PC-3 (cell line): ENCODE results near the gene GSDME. TPM values are rescaled to one million over a fixed set of nuclear protein-coding genes. Genes with fewer than 3 reads are reported as not detected.

Source experiments
- ATAC-seq: fragments of 200-7000 bp; cut with Tn5 transposase; 2 replicates; pipeline ENCODE4 v1.9.1; 2020; ENCODE audit warnings: mild to moderate bottlenecking, moderate library complexity
- BruUV-seq: library from RNA; stranded (reverse); fragments of 400-500 nt; replicated peaks from 2 replicates; lab custom pipeline; 2021; lab: Mats Ljungman, UMichigan
- CTCF ChIA-PET: fragments of 300-600 bp; sonication (Branson Sonifier 250); formaldehyde crosslinking; loops from one replicate; lab custom pipeline; 2022; ENCODE audit warnings: antibody characterized with exemption; lab: Charles Lee
- POLR2A ChIA-PET: fragments of 300-600 bp; sonication (Branson Sonifier 250); formaldehyde crosslinking; loops from one replicate; lab custom pipeline; 2022; ENCODE audit warnings: antibody characterized with exemption; ENCODE audit not compliant: unreplicated experiment; lab: Charles Lee
- DNase-seq: peaks from one replicate; pipeline ENCODE4 v3.0.0-alpha.2; 2015
- H2AFZ ChIP-seq: fragments of 300-600 bp; sonication (generic); 2 replicates; pipeline ENCODE4 v1.6.0; 2016; ENCODE audit warnings: antibody characterized with exemption, low read length
- H3F3A ChIP-seq: fragments of 300-600 bp; sonication (generic); one replicate; pipeline ENCODE4 v1.6.0; 2017; ENCODE audit warnings: antibody characterized with exemption, low read length, control low read depth, mild to moderate bottlenecking; ENCODE audit not compliant: unreplicated experiment
- H3K27ac ChIP-seq: fragments of 300-600 bp; sonication (generic); 2 replicates; pipeline ENCODE4 v1.5.1; 2016; ENCODE audit warnings: mild to moderate bottlenecking, low read length
- H3K27me3 ChIP-seq: fragments of 300-600 bp; sonication (generic); 2 replicates; pipeline ENCODE4 v1.6.1; 2016; ENCODE audit warnings: low read length, mixed read lengths
- H3K36me3 ChIP-seq: fragments of 300-600 bp; sonication (generic); 2 replicates; pipeline ENCODE4 v1.6.1; 2016; ENCODE audit warnings: low read depth, mixed run types, low read length, mixed read lengths
- H3K4me1 ChIP-seq: fragments of 300-600 bp; sonication (generic); 2 replicates; pipeline ENCODE4 v1.5.1; 2016; ENCODE audit warnings: low read length; ENCODE audit not compliant: insufficient read depth
- H3K4me2 ChIP-seq: fragments of 300-600 bp; sonication (generic); 2 replicates; pipeline ENCODE4 v1.6.0; 2016; ENCODE audit warnings: low read length
- H3K4me3 ChIP-seq: fragments of 300-600 bp; sonication (generic); 2 replicates; pipeline ENCODE4 v1.5.1; 2016; ENCODE audit warnings: mild to moderate bottlenecking, low read length, mixed read lengths
- H3K79me2 ChIP-seq: fragments of 300-600 bp; sonication (generic); 2 replicates; pipeline ENCODE4 v1.6.1; 2017; ENCODE audit warnings: low read length, mixed read lengths
- H3K9ac ChIP-seq: fragments of 300-600 bp; sonication (generic); 2 replicates; pipeline ENCODE4 v1.6.0; 2016; ENCODE audit warnings: mild to moderate bottlenecking, low read length
- H3K9me2 ChIP-seq: fragments of 300-600 bp; sonication (generic); replicated peaks from 2 replicates; pipeline ENCODE4 v1.6.1; 2016; ENCODE audit warnings: mixed run types, low read length, mixed read lengths
- H3K9me3 ChIP-seq: fragments of 300-600 bp; sonication (generic); 2 replicates; pipeline ENCODE4 v1.6.1; 2016; ENCODE audit warnings: low read length, mixed read lengths
- H4K20me1 ChIP-seq: fragments of 300-600 bp; sonication (generic); 2 replicates; pipeline ENCODE4 v1.6.1; 2016; ENCODE audit warnings: low read length, mixed read lengths
- CTCF ChIP-seq: fragments of 300-600 bp; sonication (generic); conservative IDR thresholded peaks from 2 replicates; pipeline ENCODE4 v1.5.1; 2017; ENCODE audit warnings: antibody characterized with exemption, low read depth, mild to moderate bottlenecking, low read length
- EZH2 ChIP-seq: fragments of 300-600 bp; sonication (generic); IDR thresholded peaks from one replicate; pipeline ENCODE4 v1.6.1; 2017; ENCODE audit warnings: antibody characterized with exemption, mild to moderate bottlenecking, low read length; ENCODE audit not compliant: unreplicated experiment
- EZH2phosphoT487 ChIP-seq: fragments of 300-600 bp; sonication (generic); IDR thresholded peaks from 2 replicates; pipeline ENCODE4 v1.6.1; 2018; ENCODE audit warnings: mild to moderate bottlenecking, antibody characterized with exemption, low read length, borderline replicate concordance
- intact Hi-C: fragments of 100-400 bp; cut with micrococcal nuclease; formaldehyde crosslinking; loops from 2 replicates; pipeline ENCODE4 v1.9.0; 2023
- total RNA-seq: library from RNA; depleted of rRNA; stranded (reverse); fragments of >200 nt; gene quantifications from 2 replicates; pipeline ENCODE4 v1.2.3, GENCODE V29; 2014

The GSDME gene
- total RNA-seq, 1 experiment from 2014 or later = 12.0 TPM

- Histone ChIP-seq H3F3A (no peaks in the 10 kb centered on the region), H3K9ac (peak overlapping the region; percentile 35; the same call in 1 of the 2 replicates), H3K36me3 (no peaks in the 10 kb centered on the region), H3K4me3 (no peak overlapping the region), H3K4me2 (peak overlapping the region; percentile 17), H3K79me2 (no peaks in the 10 kb centered on the region), H3K9me3 (no peaks in the 10 kb centered on the region), H2AFZ (peak overlapping the region; percentile 57), H3K27ac (peak overlapping the region; percentile 82), H3K27me3 (no peaks in the 10 kb centered on the region), H3K9me2 (no peaks in the 10 kb centered on the region), H3K4me1 (peaks cover 13% of the 10 kb centered on the region), H4K20me1 (no peaks in the 10 kb centered on the region)
- ATAC-seq = peak; percentile 99
- DNase-seq = peak; percentile 96
- intact Hi-C loops = loop anchor here (1.0 kb wide), 2 partner anchors 12 to 30 kb away; partner anchors contain the start of gene GSDME
- BruUV-seq = no TSS peak
- ChIA-PET CTCF (no interaction called here), POLR2A (no interaction called here)
- TF ChIP-seq CTCF = no peak
- no peak for TF ChIP-seq EZH2
- TF ChIP-seq EZH2phosphoT487 = no peak
These were observed 29.7 kb upstream of the GSDME start for GRCh38 chr7:24786941-24787340.

- DNase-seq (no peak), ATAC-seq (no peak)
- no peaks in the 10 kb centered on the region for H4K20me1 ChIP-seq
- no TSS peak for BruUV-seq
- H3K79me2 ChIP-seq = no peaks in the 10 kb centered on the region
- H3K9me2 ChIP-seq = no peaks in the 10 kb centered on the region
- no peaks in the 10 kb centered on the region for H3F3A ChIP-seq
- ChIA-PET CTCF (no interaction called here), POLR2A (no interaction called here)
- H2AFZ ChIP-seq = no peak overlapping the region
- no peak for TF ChIP-seq EZH2
- TF ChIP-seq EZH2phosphoT487 = no peak
- TF ChIP-seq CTCF = no peak
- peak overlapping the region; percentile 17 for H3K4me2 ChIP-seq
- no peaks in the 10 kb centered on the region for H3K27me3 ChIP-seq
- H3K4me3 ChIP-seq = no peak overlapping the region
- H3K9ac ChIP-seq = peak overlapping the region; percentile 33; the same call in 1 of the 2 replicates
- intact Hi-C loops = no loop called here
- H3K36me3 ChIP-seq = no peaks in the 10 kb centered on the region
- H3K9me3 ChIP-seq = no peaks in the 10 kb centered on the region
- H3K27ac ChIP-seq = peak overlapping the region; percentile 82
- peaks cover 13% of the 10 kb centered on the region for H3K4me1 ChIP-seq
These were observed 29.0 kb upstream of the GSDME start for GRCh38 chr7:24786306-24786705.

GRCh38 chr7:24784277-24784676 lies 27.0 kb upstream of the GSDME start:
- Histone ChIP-seq H3K27ac (no peak overlapping the region), H3K9me3 (no peaks in the 10 kb centered on the region), H3K27me3 (no peaks in the 10 kb centered on the region), H3K4me2 (no peak overlapping the region), H3K9me2 (no peaks in the 10 kb centered on the region), H3K4me3 (no peak overlapping the region), H3F3A (no peaks in the 10 kb centered on the region), H4K20me1 (no peaks in the 10 kb centered on the region), H2AFZ (no peak overlapping the region), H3K36me3 (no peaks in the 10 kb centered on the region), H3K4me1 (peaks cover 13% of the 10 kb centered on the region), H3K9ac (no peak overlapping the region), H3K79me2 (no peaks in the 10 kb centered on the region)
- ChIA-PET CTCF (no interaction called here), POLR2A (interaction anchor here (0.6 kb wide), 1 partner anchor 211 kb away, joined by 11 read pairs; no protein-coding TSS in a partner anchor)
- no TSS peak for BruUV-seq
- intact Hi-C loops = no loop called here
- ATAC-seq (no peak), DNase-seq (no peak)
- TF ChIP-seq EZH2 (no peak), CTCF (no peak), EZH2phosphoT487 (no peak)
